ENCODE results near the gene TMPRSS5.
"Not testable (repeated sequence)": the region's sequence is repeated elsewhere in the genome, so short reads cannot be mapped to it uniquely, and the experiment has no call there.

The TMPRSS5 gene

DNA sequence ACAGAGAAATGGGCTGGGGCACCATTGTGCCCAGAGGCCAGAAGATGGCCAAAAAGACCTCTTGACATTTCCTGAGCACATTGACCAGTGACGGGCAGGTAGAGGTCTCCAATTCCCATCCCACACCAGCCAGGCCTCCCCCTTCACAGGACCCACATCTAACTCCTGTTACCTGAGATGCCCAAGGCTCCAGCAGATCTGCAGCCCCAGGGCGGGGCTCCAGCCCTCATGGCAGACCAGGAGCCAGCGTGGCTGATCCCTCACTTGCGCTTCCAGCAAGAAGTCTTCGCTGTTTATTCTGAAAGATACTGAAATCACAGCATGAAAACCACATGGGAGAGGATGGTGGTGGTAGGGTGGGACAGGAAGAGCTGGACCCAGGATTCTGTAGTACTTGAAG is 9.0 kb downstream of the TMPRSS5 start:
- no peak for FAIRE-seq

DNA sequence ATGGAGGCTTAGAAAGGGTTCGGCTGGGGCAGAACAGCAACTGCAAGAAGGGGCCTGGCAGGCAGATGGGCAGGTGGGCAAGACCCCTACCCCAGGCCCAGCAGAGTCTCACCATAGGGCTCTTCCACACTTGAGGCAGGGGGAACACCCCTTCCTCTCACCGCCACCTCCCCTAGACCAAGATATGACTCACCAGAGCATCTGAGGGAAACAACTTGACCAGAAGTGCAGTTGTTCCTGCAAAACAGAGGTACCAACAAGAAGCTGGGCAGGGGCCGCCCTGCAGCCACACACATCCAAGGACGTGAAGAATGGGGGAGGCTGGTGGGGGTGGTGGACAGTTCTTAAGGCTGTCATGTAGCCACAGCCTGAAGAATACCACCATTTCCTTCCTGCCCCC is 10.9 kb downstream of the TMPRSS5 start:
- FAIRE-seq = no peak

DNA sequence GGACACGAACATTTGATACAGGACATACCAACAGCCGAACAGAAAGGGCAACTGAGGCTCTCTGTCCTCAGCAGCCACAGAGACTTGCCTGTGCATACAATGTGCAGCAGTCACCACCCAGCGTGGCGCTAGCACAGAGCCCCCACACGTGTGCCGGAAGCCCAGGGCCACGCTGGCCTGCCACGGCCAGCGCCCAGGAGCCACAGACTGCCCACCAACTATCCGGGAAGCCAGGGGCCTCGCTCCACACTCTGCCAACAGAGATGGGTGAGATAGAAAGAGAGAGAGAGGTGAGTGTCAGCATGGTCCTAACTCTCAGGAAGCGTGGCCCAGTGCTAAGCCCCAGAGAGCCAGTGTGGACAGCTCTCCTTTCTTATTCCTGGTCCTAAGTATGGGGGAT is 11.7 kb downstream of the TMPRSS5 start:
- no peak for FAIRE-seq

DNA sequence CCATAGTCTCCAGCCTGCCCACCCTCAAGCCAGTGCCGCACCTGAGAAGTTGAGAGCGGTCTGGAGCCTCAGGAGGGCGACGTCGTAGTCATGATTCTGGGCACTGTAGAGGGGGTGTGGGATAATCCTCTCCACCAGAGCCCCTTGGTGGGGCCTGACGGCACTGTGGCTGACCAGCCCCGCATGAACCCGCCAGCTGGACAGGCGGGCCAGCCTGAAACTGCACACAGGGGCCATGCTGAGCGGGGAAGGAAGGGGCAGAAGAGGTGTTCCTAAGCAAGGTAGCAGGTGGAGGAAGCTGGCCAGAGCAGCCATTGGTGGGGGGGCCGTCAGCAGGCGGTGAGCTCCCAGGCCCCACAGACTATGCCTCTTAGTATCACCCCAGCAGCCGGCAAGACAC is 13.1 kb downstream of the TMPRSS5 start:
- no peak for FAIRE-seq

DNA sequence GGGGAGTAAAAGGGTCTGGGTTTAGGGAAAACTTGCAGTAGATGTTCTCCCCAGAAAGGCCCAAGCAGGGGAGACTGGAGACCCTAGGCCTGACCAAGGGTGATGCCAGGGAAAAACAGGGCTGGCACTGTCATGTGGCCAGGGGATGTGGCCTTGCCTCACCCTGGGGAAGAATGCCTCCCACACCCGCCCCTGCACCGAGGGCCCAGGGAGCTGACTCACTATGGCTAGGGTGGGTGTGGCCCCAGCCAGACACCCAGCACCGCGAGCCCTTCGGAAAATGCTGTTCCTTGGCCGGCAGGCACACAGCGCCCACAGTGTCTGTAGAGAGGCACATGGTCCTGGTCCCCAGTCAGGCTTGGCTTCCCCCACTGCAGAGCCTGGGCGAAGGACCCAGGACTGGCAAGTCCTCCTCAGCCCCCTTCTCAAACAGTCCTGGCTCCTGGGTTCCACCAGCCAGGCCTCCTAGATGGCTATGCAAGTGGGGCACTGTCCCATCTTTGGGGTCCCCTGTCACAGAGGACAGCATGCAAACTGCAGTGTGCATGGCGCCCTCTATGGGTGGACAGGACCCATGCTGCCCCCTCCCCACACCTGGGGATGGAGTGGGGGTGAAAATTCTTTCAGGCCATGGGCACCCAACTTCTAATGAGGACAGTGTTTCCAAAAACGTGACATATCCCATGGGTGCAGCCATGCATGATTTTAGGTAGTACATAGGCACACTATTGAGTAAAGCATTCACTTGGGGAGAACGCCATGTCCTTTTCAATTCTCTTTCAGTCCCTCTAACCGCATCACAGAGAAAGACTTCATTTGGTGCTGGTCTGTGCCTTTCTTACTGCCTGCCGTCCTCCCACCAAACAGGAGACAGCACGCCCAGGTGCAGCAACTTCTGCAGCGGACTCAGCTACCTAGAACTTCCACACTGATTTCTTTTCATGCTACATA is 15.2 kb downstream of the TMPRSS5 start:
- no peak for FAIRE-seq

DNA sequence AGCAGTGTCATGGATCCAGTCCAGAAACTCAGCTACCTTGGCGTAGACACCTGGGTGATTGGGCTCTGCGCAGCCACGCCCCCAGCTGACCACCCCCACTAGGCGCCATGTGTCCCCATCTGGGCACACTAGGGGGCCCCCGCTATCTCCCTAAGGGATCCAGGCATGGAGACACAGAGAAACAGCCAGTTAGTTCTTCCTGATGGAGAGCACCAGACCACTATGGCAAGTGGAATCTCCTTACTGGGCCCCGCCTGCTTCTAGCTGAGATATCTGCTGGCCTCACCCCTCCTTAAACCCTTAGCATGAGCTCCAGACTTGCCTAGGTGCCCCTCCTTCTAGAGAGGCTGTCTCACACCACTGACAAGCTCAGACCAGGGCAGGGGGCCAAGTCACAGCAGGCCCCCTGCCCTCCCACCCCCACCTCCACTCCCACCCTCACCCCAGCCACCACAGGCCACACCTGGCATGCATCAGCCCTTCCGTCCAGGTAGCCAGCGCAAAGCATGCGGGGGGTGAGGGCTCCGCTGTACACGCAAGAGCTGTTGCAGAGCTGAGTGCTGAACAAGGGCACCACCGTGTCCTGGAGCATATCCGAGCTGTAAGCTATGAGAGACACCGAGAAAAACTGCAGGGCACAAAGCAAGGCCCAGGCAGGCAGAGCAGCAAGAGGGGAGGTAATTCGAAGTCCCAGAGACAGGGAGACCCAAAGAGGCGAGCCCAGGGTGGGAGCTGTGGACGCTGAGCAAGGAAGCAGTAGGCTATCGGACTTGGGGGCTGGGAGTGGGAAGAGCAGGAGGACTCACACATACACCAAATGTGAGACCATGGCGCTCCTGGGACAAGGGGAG is 16.1 kb downstream of the TMPRSS5 start:
- no peak for FAIRE-seq

DNA sequence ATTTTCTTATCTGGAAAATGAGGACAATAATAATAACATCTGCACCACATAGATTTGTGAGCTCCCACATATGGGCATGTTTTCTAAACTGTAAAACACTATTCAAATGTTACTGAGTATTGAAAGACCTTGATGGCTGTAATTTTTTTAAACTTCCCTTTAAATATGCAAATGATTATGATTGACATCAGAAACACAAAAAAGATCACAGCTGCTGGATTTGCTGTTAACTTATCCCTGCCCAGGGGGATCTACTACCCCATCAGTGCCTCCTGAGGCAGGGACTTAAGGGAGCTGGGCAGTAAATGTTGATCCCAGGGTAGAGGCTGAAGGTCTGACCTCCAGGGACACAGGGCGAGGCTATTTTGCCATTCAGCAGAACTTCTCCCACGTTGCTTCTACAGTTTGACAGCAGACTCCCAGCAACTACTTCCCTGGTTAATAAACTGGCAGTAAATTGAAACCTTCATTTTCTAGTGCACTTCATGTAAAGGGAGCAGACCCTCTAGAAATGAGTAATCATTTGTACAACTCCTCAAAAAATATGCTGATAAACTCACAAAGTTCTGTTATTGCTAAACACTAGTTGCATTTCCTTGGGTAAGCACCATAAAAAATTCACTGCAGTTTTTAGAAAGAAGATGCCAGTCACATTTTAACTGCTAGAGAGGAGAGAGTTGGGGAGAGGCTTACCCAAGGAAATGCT is 20.3 kb downstream of the TMPRSS5 start:
- no peak for FAIRE-seq

DNA sequence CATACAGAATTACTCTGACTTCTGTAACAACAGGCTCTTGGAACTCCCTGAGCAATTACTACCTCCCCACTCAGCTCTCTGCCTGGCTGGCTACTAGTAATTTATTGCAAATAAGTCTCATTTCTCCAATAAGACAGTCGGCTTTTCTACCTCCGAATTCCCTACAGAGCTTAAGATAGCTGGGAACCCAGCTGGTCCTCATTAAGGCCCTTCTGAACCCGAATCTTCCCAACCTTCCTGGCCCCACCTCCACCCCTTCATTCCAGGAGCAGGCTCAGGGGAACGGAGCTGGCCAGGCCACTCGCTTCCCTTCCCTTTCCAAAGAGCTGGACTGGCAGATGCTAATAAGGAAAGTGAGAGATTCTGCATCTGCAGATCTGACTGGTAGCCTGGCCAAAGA is 21.6 kb downstream of the TMPRSS5 start:
- no peak for FAIRE-seq

DNA sequence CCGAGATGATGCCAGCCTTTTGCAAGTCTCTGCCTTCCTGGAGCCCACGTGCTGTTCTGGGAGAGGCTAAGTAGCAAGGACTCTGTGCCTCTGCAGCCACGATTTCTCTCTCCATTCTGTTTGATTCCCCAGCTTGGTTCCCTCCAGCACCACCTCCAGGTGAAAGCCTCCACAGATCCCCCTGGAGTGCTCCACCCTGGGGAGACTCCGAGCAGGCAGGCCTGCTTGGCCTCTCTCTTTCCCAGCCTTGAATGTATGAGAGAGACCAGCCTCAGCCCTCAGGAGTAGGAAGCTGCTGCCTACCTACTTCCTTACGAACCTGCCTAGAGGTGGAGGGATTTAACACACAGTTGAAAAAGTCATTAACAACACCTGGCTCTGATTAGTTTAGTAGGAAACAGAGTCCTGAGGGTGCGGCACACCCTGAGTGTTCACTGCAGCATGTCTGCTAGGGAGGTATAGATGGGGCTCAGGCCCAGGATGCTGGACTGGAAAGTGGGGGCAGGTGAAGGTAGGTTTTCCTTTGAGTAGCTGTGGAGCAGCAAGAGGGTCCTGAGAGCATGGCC is 22.5 kb downstream of the TMPRSS5 start:
- FAIRE-seq = no peak

DNA sequence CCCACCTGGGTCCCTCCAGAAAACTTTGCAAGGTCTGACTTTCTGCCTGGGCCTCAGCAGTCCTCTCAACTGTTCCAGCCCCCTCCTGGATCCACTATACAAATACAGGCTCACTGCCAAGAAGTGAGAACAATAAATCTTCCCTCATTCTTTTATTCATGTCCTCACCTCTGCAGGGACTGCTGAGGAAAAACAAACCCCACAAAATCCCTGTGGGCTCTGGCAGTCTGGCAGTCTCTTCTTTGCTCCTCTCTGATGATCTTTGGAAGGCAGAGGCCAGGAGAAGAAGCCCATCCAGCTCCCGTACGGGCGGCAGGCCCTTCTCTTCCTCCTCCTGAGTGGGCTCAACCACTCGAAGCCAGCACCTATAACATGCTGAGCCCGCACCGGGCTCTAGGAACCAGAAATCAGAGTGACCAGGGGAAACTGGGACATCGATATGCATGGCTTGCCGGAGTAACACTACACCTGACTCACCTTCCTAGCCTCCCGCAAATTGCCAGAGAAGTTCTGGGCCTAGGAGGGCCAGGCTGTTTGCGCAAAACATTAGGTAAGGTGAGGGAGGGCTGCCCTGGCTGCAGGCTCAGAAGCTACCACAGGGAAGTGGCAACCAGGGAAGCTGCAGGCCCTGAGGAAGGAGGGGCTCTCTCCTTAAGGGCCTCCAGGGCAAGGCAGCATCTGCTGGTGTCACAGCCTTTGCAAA is 24.2 kb downstream of the TMPRSS5 start:
- no peak for FAIRE-seq

DNA sequence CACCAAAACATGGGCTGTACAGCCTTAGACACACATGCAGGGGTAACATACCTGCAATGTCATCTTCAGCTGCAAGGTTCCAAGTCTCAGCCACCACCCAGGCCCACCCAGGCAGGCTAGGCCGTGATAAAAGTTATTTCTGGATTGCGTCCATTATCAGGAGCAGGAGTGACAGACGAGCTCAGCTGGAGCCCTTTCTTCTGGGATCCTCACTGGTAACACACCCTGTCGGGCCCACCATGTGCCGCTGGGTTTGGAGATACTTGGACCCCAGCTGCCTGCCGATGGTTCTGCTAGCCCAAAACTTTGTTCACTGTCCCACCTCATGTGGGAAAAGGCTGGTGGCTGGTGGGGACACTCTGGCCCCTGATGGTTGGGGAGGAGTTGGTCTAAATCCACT is 24.8 kb downstream of the TMPRSS5 start:
- FAIRE-seq = no peak

DNA sequence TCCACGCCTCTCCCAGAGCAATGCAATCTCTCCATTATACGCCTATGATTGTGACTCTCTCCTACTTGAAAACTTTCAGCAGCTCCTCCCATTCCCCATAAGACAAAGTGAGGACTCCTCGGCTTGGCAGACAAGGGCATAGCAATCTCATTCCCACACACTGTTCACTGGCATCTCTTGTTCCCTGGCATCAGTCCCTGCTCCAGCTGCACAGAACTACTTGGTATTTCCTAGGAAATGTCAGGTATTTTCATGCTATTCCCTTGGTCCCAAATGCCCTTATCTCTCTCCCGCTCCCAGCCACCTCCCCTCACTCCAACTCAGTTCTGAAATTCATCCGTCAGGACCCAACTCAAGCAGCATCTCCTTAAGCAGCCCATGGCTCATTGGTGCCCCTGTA is 28.4 kb downstream of the TMPRSS5 start:
- FAIRE-seq = no peak

DNA sequence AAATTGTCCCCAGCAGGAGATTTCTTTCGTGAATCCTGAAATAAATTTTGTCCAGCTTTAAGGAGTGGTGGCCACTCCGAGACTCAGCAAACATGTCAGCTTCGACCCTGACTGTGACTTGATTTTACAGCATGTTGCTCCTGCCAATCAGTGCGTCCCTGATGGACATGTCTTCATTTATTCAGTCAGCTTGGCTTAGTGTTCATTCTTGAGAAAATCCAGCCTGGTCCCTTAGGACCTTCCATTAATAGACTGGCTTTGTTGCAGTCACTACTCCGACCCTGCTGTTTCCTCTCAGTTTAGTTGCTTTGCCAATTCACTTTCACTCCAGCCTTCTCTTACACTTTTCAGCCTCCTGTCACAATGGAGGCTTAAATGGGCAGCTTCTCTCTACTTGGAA is 30.5 kb downstream of the TMPRSS5 start:
- FAIRE-seq = no peak

DNA sequence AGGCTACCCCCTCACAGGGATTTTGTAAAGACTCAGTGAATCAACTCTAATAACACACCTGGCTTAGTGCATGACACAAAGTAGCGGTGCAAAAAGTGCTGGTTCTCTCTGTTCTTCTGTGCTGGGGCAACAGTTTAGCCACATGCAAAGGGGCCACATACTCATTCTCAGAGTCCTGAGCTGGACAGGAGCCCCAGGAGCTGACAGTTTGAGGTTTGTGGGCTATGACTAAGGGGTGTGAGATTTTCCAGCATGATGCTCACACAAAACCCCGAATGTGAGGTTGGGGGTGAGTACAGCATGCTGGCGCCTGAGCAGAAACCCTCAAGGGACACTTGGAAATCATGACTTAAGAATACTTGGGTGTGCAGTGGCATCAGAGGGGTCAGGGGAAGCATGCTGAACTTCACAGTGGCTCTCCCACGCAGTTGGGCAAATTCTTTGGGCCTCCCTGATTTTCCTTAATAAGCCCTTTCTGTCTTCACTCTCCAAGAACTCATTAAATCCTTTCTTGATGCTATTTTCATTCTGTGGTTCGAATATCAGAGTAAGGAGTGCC is 31.0 kb downstream of the TMPRSS5 start:
- no peak for FAIRE-seq

DNA sequence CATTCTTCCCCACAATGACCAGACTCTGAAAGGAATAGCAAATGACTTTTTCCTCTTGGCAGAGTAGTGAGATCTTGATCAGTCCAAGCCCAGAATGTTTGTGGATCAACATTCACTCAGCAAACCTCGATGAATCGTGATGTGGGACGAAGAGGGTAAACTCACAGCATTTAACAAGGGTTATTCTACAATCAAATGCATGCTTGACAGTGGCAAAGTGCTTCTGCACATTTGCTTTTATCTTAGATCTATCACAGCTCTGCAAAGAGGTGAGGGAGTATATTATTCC is 31.8 kb downstream of the TMPRSS5 start:
- FAIRE-seq = no peak

DNA sequence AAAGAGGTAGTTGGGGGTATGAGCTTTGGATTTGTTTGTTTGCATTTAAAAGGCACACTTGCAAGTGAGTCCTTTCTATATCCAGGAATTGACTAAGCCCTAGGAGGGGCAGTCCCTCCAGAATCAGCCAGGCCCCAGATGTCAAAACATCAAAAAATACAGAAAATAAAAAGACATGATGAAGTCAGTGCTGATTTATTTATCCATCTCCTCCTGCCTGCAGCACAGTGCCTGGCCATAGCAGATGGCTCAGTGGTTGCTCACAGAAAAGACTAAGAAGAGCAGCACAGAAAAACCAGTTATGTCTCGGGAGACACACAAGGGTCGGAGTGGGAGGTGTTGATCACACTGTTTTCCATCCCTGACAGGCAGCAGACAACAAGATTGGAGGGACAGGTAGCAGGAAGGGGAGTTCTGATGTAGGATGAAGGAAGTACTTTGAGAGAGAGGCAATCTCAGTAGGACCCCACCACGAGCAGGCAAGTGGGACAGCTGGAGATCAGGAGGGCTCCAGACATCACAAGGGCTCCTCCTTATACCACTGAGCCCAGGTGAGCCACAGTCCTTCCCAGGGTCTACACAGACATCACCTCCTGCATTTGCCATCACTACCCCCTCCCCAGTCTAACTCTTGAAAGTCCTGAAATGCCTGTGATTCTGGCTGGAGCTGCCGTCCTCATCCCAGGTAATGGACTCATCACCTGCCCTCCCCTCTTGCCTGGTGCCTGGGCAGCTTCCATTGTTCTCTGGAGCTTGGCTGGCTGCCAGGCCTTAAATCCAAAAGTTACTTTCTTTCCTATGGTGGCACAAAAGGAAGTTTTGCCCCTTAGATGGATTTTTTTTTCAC is 32.3 kb downstream of the TMPRSS5 start:
- no peak for FAIRE-seq

DNA sequence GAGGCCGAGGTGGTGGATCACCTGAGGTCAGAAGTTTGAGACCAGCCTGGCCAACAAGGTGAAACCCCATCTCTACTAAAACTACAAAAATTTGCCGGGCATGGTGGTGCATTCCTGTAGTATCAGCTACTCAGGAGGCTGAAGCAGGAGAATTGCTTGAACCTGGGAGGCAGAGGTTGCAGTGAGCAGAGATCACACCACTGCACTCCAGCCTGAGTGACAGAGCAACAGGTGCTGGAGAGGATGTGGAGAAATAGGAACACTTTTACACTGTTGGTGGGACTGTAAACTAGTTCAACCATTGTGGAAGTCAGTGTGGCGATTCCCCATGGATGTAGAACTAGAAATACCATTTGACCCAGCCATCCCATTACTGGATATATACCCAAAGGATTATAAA is 34.2 kb downstream of the TMPRSS5 start:
- not testable (repeated sequence) for FAIRE-seq

DNA sequence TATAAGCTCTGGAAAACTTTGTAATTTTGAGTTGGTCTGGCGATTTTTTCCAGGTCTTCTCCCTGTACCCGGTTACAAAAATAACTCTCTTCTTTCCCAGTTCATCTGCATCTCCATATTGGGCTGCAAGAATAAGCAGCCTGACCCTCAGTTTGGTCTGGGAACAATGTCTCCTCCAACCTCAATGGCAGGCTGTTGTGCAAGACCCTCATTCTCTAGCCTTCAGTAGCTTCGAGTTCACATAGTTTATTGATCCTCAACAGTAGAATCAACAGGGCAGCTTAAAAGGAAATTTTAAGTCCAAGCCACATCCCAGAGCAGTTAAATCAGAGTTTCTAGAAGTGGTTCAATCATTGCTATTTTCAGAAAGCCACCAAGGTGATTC is 35.3 kb downstream of the TMPRSS5 start:
- no peak for FAIRE-seq

DNA sequence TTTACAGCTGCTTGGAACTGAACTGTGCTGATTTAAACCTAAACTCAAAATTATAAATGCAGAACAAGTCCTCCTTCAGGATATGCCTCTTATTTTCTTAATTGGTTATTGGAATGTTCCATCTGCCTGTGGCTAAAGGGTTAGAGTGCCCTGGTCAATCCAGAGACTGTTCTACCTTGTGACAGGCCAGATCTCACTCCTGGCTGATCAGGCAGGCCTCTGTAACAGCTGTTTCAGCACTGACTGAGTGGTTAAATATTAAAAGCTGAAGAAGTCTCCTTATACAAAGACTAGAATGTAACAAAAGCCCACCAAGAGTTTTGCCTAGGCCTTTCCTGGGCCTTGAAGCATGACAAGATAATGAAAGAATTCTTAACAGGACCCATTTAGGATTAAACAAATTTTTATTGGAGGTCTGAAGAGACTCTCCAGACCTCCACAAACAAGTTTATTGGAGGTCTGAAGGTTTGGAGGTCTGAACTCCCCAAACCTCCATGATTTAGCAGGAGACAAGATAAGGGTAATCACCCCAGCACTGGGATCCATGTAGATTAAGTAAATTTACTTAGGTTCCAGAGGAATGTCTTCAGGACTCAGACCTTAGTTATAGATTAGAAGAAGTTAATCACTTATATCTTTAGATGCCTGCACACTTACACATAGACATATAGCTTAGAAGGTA is 35.8 kb downstream of the TMPRSS5 start:
- FAIRE-seq = no peak

DNA sequence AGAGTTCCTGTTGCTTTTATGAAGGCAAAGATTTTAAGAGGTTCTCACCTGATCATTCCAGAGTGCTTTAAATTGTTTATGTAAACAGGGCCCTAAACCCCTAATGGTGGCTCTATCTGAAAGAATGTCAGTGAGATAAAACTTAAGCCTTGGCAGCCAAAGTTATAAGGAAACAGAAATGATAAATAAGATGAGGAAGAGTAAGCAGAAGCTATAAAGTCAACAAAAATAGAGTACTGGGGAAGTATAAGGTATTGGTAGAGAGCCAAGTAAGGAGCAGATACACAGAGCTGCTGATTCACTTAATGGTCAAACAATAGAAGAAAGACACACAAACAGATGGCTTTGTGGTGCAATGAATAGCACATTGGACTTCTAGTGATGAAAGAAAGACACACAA is 37.9 kb downstream of the TMPRSS5 start:
- no peak for FAIRE-seq

DNA sequence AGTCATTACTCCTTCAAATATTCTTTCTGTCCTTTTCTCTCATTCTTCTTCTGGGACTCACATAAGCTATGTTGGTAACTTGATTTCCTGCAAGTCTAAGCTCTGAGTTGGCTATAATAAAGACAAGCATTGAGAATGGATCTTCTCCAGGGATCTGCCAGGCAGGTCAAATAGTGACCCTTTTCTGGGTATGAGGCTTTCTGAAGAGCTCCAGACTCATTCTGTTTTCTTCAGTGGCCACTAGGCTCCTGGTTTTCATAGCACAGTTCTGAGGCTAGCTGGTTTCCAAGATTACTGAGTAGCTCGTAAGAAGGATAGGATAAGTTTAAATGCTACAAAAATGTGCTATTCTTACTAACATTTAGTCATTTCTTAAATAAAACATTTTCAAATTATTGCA is 38.3 kb downstream of the TMPRSS5 start:
- FAIRE-seq = no peak
